CD4-positive, alpha-beta T cell treated with Interferon alpha-2 for 1 hour (primary cell): ENCODE results near the gene PRR33.

Experiments
- DNase-seq, 2 donors: peaks; one replicate each; pipeline ENCODE4 v3.0.0-alpha.2; 2020 to 2022

The PRR33 gene

DNA sequence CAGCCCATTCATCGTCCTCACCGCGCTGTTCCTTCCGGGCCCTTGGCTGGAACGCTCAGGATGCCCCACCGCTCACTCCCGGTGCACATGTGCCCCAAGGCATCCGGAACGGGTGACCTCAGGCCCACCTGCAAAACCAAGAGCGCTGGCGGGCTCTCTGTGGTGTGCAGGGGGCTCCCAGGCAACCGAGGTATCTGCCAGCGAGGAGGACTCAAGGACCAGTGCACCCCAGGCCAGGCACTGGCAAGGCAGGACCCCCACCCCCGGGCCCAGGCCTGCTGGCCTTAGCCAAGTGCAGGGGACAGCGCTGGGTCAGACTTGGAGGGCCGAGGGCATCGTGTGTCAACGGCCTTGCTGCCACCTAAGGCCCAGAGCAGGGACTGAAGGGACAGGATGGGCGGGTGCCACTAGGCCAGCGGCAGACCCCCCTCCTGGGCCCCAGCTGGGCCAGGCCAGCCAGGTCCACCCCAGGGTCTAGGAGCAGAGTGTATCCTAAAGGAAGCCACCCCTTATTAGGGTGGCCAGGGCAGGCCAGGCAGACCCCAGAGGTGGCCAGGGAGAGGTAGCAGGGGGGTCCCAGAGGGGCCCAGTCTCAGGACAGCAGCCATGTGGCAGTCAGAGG, 36.3 kb upstream of the PRR33 start:
- DNase-seq, result no peak

DNA sequence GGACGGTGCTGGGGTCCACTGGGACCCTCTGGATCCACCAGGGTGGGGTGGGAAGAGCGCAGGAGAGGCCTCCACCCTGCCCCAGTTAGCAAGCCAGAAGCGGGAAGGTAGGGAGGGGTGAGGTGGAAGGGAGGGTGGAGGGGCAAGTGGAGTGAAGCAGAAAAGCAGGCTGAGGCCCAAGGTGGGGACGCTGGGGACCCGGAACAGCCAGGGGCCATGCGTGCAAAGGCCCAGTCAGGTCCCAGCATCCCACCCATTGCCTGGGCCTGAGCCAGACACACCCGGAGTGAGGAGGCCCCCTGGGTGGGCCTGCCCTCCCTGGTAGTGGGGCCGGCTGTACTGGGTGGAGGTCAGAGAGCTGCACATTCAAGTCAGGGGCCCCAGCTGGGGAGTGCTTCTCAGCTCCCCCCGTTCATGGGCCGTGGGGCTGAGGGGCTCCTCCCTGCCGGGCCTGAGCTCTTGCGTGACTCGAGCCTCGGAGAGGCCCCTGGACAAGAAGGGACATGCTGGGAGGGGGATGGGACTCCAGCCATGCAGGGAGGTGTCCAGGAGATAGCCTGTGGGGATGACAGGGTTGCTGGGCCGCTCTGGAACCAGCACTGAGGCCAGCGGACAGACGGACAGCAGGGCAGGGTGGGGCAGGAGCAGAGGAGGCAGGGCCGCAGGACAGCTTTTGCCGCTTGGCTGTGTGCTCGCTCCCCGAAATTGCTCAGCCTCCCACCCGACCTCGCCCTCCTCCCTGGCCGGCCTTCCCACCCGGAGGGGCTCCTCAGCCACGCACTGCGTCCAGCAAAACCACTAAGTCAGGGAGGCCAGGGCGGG, 35.5 kb upstream of the PRR33 start:
- no peak for DNase-seq

DNA sequence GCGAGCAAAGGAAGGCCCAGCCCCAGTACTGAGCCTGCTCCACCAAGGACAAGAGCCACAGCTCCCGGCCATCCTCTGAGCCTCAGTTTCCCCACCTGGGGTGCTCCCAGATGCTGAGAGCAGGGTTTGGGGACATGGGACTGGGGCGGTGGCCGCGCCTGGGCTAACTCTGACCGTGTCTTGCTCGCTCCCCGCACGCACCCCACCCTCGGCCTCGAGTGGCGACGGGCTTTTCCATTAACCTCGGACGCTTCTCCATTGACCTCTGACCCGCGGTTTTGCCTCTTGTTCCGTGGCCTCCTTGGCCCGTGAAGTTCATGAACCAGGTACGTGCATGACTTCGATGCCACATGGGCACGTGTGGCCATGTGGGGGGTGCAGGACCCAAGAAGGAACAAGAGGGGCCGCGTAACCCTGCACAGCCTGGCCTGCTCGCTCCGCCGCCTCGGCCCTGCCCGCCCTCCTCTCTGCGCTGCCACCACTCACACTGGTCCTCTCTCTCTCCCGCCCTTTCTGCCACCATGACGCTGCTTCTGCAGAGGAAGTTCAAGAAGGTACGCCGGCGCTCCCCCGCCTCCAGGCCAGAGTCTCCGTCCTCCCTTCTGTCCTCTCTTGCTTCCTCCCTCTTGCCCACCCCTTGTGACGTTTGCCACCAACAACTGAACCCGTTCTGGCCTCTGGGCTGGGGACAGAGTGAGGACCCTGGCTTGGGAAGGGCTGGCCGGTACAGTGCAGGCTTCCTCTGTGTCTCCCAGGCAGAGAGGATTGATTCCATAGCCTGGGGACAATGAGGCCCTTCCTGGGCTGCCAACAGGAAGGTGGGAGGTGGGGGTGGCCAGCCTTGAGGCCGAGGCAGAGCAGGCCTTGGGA, 34.7 kb upstream of the PRR33 start:
- no peak for DNase-seq

DNA sequence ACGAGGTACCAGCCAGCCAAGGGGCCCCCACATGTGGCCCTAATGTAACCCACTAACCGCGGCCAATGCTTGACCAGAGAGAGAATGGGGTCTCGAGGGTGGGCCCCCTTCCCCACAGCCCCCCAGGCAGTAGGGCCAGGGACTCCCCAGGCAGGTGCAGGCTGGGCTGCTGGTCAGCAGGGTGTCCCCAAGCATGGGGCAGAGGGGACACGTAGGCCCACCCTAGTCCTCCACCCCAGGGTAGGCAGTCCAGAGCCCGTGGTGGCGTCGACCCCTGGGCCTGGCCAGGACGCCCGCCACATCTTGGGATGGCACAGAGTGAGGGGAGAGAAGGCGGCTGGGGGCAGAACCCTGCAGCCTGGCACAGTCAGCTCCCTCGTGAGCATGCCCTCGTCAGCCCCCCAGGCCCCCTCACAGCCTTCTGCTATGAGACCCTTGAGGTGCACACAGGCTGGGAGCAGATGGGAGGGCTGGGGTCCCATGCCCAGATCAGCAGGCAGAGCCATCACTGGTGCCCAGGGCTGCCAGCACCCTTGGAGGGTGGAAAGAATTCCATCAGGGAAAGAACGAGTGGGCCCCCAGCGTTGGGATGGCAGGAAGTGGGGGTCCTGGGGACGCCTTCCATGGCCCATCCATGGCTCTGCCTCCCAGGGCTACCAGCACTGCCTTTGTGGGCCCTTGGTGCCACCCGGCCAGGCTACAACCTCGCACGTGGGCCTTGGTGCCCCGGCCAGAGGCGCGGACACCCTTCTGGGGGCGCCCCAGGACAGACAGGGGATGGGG, 33.9 kb upstream of the PRR33 start:
- DNase-seq, result no peak

DNA sequence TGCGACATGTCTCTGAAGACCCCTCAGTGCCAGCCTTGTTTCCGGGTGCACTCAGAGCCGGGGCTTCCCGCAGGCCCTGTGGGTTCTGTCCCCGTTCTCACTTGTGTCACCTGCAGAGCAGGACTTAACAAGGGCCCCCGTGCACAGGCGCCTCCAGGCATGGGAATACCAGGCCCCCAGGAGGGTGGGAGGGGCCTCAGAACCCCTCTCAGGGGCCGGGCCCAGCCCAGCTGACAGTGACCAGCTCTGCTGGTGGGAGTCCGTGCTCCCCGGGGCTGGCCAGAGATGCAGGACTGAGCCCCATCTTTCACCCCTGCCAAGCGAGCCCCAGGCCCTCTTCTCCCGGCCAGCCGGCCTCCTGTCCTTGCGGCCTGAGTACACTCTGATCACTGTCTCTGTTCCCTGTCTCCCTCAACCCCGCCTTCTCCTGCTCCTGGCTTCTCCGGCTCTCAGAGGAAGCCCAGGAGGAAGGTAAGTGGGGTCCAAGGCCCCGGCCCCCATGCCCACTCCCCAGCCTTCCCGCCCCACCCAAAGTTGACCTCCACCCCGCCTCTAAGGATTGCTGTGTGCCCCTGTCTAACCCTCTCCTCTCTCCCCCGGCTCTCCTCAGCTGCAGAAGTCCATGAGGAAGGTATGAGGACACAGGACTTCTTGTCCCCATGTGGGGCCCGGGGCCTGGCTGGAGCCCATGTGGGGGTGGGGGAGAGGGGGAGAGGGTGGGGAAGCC, 33.1 kb upstream of the PRR33 start:
- no peak for DNase-seq

DNA sequence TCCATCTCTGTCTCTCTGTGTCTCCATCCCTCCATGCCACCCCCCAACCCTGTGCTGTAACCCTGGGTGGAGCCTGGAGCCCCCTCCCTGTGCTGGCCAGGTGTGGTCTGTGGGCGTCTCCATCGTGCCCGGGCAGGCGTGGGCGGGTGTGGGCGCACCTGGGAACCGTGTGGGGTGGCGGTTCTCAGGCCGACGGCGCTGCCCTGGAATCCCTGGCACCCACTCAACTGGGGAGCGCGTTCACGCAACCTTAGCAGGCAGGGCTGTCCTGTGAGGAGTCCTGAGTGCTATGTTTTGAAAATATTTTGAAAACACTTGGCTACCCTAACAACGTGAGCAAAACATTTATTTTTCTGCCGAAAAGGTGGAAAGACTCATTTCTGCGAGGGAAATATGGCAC, 32.5 kb upstream of the PRR33 start:
- no peak for DNase-seq

DNA sequence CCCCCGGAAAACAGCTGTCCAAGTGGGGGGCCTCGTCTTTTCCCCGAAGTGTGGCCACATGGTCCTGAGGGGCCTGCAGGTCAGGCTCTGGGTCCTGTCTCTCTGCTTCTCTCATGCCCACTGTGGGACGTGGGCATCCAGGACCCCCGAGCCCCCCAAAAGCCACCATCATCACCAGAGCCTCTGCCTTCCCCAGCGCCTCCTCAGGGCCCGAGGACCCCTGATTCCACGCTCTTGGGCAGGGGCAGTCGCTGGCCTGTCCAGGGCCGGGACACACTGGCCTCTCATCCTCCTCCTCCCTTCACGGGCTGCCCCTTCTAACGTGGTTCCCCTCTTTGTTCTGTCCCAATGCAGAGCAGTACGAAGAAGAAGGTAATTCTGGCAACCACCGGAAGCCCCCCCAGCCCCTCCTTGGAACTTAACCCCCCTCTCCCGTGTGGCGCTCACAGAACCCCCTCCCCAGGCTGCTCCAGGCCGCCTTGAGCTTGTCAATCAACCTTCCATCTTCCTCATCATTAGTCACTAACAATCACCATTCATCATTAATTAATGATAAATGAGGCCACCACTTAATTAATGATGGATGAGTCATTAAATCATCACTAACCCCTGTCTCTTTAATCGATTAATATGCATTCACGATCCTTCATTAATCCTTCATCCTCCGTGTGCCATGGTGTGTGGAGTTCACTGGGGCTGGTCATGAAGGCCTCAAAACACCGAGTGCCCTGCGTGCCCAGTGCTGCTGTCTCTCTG, 31.7 kb upstream of the PRR33 start:
- no peak for DNase-seq

DNA sequence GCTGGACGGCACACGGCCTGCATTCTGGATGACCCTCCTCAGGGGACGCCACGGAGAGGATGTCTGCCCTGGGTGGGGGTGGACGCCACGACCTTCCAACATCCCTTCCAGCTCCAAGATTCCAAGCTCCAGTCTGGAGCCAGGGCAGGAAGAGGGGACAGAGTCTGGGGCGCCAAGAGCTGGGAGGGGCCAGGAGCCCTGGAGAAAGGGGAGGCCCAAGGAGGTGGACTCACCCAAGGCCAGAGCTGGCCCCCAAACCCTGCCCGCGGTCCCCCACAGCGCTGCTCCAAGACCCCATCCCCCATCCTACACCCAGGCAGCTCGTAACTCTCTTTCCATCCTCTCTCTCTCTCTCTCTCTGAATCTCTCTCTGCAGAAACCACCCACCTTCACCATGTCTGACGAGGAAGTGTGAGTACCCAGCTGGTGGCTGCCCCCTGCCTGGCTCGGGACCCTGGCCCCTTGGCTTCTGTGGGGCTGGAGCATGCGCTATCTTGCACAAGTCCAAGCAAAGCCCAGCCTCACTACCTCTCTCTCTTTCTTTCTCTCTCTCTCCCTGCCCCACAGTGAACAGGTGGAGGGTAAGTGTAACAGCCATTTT, 30.9 kb upstream of the PRR33 start:
- DNase-seq, result no peak

DNA sequence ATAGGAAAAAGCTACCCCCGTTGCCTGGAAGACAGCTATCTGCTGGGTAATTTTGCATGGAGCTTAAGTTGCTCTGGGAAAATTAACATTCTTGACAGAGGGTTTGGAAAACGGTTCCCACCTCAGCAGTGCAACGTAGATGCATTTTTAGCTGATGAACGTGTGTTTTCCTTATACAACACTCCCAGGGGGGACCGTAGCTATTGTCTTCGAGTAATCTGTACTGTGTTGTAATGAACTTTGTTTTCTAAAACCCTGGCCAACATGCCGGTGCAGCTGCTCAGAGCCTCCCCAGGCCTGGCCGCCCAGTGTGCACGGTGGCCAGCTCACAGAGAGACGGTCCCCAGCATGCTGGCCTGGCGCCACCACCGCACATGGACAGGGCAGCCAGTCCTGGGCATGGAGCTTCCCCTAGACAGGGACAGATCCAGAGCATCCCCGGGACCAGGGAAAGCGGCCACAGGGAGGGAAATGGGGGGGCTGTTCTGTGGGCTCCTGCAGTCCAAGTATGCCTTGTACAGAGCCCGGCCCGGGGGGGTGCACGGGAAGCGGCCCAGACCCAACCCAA, 30.0 kb upstream of the PRR33 start:
- no peak for DNase-seq

DNA sequence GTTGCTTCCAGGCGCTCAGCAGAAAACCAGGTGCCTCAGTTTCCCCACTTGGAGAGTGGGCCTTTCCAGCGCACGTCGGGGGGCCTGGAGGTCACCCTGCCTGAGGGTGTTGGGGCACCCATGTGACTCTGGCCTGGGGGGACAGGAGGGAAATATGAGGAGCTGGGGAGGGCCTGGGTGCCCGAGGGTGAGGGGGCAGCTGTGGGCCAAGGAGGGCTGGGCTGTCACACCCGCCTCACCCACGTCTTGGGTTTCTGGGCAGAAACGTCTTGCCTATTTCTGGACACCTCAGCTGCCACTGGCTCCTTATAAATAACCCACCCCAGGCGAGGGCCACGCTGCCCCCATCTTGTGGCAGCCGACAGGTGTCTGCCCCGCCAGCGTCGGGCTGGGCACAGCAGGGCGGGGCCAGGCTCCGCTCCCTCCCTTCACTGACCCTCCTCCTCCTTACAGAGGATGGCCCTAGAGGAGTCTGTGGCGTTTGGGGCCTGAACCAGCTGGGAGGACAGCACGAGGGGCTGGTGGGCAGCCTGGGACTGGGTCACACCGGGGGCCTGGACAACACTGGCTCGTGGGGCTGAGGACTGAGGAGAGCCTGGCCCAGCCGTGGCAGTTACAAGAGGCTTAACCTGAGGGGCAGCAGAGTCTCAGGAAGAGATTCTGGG, 29.3 kb upstream of the PRR33 start:
- DNase-seq, result no peak

DNA sequence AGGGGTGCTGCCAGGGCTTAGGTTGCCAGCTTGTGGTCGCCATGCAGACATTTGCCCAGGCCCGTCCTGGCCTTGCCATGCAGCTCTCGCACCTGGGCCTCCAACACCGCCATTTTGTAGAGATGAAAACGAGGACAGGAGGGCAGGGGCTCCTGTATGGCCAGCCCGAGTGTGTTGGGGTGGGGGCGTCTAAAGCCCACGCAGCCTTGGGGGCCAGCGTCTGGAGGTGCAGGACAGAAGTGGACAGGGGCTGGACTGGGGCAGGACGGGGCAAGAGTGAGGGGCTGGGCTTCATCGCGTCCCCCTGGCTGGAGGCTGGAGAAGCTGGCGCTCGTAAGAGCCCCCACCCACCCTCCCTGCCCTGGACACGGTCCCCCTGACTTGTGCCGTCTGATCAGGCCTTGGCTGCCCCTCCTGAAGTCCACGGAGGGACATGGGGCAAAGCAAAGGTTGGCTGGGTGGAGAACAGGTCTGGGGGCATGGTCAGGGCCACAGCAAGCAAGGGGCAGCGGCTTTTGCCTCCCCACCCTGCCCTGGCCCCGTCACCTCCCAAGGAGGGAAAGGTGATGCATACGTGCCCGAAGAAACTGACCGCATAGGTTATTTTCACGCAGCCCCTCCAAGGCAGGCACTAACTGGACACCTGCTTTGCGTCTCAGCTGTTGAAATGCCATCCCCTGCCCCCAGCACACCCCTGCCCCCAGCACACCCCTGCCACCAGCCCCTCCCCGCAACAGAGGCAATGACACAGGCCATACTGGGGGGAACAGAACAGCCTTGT, 28.6 kb upstream of the PRR33 start:
- DNase-seq, result no peak

DNA sequence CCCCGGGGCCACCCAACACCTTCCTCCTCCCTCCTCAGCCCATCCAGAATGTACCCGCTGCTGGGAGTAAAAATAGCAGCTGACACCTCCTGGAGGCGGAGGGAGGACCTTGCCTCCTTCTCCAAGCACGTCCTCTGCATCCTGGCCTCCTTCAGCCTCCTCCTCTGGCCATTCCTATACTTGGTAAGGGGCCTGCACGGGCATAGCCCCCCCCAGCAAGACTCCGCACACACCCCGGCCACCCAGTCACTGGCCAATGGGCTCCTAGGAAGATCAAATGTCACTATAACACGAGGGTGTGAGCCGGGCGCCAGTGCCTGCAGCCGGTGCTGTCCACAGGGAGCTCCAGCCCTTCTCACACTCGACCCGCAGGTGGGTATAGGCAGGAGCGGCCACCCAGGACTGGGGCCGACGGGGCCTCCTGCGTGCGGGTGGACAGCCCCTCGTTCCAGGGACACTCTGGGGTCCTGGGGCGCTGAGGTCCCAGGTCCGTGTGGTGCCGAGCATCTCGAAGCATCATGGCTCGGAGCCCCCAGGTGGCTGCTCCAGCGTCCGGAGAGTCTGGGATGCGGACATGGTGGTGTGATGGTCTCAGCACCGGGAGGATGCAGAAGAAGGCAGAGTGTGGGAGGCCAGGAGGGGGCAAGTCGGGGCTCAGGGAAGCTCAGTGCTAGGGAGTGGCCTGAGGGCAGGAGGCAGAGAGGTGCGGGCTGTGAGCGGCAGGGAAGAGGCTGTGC, 27.9 kb upstream of the PRR33 start, which contains the start of gene TNNT3:
TNNT3 (plus strand) TSS at position 313 of the 737 bp plus-strand sequence. CDS start 3,172 bp downstream, outside the sequence.
- DNase-seq, result no peak

DNA sequence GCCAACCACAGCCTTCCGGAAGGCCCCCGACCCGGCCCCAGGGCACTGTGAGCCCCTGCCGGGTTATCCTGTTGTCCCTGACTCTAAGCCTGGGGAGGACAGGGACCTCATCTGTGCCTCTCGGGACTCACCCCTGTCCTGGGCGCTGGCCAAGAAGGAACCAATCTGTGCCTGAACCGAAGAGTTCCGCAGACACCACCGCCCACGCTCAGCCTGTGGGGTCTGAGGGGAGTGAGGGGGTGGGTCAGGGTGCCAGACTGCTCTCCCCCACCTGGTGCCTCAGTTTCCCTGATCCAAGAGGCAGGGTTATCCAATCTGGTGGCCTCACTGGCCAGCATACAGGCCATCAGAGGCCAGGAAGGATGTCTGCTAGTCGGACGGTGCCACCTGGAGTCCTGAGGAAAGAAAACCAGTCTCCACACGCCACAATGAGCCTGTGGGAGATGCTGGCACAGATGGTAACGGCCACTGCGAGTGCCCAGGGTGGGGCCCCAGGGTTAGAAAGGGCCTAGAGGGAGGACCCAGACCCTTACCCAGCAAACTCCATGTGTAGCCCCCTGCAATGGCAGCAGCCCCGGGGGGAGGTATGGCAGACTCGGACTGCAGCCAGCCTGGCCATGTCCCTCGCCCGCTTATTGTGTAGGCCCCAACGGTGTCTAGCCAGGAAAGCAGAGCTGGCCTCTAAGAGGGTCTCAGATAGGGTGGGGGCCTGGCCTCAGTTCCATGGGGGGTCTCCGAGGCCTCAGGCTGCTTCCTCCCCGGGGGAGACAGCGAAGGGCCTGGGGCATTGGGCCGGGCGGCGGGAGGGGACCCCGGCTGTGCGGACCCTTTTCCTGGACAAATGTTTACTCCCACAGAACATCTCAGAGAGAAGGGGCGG, 27.0 kb upstream of the PRR33 start:
- no peak for DNase-seq

DNA sequence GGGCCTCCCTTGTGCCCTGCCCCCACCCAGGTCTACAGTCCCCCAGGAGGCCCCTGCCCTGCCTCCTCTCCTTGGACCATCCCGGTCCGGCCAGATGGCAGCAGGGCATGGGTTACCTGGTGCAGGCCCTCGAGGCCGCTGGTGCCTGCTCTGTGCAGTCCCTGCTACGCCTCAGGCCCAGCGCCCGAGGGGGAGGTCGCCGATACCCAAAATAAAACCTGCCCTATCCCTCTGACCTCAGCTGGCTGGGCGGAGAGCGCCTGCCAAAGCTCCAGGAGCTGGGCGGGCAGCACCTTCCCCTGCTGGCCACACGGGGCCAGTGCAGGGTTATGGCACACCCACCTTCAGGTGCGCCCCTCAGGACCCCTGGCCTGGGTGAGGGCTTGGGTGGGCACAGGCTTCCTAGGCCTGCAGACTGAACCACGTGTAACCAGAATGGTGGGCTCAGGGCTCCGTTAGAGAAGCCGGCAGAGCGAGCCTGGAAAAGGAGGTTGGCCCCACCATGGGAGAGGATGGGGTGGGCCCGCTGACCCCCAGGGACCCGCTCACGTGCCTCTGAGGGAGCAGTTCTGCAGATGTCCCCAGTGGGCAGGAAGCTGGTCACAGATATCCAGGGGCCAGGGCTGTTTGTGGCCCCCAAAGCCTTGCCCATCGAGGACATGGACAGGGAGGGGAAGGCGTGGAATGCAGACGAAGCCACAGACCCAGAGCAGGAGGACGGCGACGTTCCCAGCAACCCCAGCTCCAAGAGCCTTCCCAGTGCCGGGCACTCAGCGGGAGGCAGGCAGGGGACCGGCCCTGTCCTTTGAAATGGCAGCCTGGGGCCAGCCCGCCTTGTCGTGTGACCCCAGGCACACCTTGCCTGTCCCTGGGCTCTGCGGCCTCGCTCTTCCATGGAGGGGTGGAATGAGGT, 26.1 kb upstream of the PRR33 start:
- DNase-seq, result no peak

DNA sequence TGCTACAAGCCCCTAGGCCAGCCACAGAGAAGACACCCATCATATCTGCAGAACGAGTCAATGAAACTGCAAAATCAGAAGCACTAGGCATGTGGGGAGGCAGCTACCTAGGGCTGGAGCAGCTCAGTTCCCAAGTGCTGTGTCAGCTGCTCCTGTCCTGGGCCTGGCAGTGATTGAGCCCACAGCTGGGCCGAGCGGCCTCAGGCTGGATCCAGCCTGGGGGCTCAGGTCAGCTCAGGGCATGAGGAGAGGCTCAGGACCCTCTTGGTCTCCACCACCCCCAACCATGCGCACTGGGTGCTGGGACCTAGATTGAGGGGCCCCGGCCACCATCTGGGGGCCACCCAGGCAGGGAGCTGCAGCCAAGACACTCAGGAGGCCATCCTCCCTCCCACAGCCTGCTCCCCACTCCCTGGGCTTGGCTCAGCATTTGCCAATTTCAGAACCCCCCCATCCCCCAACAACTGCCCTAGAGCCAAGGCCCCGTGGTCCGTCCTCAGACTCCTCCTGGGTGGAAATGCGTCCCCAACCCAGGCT, 25.4 kb upstream of the PRR33 start:
- DNase-seq, result no peak
